NCI-H2107 treated with DMSO at 0.1 percent for 48 hours (cell line): Measurements from ENCODE around the gene CDH5.
A peak's percentile ranks its signal among the peaks of the same experiment; 100 is the strongest.

Experiments used
- DNase-seq: peaks from one replicate; lab custom pipeline; 2025; ENCODE audit not compliant: unreplicated experiment; lab: John Stamatoyannopoulos, UW

The CDH5 gene

GRCh38 chr16:66354034-66354909 is 12.2 kb upstream of the CDH5 start:
- DNase-seq, result no peak

DNA sequence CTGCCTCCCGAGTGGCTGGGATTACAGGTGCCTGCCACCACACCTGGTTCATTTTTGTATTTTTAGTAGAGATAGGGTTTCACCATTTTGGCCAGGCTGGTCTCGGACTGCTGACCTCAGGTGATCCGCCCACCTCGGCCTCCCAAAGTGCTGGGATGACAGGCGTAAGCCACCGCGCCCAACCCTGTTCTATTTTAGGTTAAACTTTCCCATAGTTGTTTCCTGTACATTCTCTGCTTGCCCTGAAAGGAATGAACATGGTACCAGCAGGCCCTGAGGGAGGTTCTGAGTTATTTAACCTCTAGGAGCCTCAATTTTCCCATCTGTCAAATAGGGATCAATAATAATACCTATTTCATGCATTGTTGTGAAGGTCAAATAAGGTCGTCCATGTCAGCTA is 11.0 kb upstream of the CDH5 start:
- DNase-seq, result no peak

DNA sequence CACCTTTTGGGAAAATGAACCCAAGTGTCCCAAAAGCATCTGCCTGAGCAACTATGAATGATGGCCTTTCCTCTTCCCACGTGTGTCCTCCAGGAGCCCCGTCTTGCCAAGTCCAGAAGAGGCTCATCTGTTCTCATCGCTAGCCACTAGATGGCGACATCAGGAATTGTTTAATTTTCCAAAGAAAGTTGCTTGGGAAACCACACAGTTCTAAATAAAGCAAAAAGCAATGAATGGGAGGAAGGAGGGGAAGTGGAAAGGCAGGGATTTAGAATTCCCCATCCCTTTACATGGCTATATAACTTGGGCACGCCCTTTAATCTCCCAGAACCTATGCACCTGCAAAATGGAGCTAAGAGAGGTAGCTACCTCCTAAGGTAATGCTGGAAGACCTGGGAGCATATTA is 9.0 kb upstream of the CDH5 start:
- DNase-seq, result peak; percentile 21

DNA sequence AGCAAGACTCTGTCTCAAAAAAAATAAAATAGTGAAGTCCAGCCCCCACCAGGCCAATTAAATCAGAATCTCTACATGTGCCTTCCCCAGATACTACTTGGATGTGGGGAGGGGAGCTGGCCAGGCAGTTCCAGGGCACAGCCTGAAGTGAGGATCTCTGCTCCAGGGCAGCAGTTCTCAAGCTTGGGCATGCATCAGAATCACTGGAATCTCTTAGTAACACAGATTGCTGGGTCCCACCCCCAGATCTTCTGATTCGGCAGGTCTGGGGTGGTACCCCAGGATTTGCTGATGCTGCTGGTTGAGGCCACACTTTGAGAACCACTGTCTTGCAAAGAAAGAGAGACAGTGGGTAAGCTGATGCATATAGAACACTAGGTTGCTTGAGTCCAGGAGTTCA is 8.3 kb upstream of the CDH5 start:
- no peak for DNase-seq

DNA sequence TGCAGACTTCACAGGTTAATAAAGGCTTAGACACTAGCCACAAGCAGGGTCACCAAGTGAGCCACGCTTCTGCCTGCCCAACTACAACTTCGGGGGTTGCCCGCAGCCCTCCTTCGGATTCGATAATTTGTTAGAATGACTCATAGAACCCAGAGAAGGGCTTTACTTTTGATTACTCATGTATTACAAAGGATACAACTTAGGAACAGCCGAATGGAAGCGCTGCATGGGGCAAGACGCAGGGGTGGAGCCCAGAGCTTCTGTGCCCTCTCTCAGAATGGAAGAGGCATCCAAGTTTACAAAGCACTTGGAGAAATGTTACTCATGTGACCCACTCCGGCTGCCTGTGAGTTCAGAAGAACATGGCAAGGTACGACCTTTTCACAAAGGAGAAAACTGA is 7.5 kb upstream of the CDH5 start:
- DNase-seq, result no peak

- no peak for DNase-seq
Observed at GRCh38 chr16:66359811-66360608, 6.5 kb upstream of the CDH5 start.

DNA sequence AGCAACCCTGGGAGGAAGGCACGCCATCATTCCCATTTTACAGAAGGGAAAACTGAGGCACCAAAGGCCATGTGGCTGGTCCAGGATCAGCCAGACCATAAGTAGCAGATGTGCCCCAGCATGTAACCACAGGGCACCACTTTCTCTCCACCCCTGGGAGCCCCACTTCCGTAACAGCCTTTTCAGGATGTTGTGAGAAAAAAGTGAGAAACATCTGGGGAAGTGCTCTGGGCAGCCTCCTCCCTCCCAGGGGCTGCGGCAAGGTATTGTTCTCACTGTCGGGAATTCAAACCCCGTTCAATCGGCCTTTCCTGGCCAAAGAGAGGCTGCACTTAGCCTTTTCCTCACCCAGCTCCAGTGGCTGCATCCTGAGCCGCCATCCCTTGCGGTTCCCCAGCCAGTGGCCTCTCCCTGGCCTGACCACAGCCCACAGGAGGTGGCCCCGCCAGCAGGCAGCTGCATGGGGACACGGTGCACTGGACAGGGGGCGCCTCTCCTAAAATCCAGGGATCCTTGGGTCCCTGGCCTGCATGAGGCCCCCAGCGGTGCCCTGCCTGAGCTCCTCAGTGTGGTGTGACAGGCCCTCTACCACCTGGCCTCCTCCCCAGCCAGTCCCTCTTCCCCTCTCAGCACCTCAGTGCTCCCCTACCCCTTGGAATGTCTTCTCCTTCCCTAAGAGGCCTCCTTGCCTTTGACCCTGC is 5.7 kb upstream of the CDH5 start:
- no peak for DNase-seq

- no peak for DNase-seq
Observed at GRCh38 chr16:66361604-66362135, 4.8 kb upstream of the CDH5 start.

DNA sequence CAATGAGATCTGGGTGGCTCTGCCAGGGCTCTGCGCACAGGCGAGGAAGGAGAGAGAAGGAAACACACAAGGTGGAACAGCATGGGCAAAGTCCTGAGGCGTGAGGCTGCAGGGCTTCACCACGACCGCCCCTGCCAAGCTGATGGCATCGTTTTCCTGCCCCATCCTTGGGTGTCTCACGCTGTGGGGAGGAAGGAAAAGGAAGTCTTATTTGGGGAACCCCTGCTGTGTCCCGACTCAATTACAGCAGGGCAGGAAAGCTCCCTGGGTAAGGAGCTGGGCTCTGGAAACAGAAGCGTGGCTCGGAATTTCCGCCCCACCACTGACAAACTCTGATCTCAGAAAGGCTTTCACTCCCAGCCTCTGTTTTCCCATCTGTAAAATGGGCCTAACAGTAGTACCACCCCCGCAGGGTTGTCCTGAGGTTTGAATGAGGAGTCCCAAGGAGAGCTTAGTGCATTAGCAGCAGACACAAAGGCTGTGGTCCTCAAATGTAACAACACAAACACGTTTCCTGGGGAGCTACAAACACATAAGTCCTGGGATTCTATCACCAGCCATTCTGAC is 3.2 kb upstream of the CDH5 start:
- DNase-seq, result no peak

DNA sequence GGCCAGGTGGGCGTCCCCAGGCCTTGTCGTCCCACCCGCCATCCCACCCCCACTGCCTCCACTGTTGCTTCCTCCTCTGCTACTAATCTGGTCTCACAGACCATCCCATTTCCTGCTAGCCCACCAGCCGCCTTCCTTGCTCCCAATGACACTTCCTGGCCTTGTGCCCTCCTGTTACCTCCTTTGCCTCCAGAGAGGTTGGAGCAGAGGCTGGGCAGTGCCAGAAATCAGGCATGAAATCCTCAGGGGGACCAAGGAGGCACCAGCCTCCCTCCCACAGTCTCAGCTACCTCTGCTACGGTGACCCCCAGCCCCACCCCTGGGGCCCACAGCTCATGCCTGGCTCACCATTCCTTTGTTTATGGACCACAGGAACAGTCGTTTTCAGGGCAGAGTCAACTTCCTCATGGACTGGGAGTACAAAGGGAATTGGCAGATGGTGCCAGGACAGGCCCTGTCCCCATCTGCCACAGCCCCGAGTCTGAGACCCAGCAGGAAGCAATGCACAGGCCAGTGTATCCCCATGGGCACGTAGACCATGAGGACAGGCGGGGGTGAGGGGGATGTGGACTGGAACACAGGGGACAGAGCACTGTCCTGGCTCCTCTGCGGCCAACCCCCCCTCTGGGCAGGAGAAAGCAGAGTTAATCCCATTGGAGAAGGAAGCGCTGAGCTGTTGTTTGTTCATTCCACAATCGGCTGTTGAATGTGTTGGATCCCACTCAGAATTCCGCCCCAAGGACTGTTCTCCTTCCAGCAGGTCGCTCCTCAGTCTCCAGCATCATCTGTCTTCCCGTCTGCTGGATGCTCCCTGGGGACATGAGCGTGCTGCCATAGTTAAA is 2.2 kb upstream of the CDH5 start:
- no peak for DNase-seq

DNA sequence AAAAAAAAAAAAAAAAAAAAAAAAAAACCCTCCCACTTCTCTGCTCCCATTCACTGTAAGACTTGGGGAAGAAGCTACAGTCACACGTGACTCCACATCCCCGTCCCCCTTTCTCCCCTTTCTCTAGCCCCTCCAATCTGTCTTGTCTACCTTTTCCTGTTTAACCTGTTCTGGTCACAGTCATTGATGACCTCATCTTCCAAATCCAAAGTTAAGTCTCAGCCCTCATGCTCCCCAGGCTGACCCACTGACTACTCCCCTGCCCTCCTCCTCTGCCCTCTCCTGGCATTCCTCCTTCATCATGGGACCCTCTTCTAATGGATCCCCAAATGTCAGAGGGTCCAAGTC is 1.6 kb upstream of the CDH5 start:
- no peak for DNase-seq

DNA sequence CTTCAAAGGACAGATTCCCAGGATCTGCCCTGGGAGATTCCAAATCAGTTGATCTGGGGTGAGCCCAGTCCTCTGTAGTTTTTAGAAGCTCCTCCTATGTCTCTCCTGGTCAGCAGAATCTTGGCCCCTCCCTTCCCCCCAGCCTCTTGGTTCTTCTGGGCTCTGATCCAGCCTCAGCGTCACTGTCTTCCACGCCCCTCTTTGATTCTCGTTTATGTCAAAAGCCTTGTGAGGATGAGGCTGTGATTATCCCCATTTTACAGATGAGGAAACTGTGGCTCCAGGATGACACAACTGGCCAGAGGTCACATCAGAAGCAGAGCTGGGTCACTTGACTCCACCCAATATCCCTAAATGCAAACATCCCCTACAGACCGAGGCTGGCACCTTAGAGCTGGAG is 840 bp upstream of the CDH5 start:
- no peak for DNase-seq

DNA sequence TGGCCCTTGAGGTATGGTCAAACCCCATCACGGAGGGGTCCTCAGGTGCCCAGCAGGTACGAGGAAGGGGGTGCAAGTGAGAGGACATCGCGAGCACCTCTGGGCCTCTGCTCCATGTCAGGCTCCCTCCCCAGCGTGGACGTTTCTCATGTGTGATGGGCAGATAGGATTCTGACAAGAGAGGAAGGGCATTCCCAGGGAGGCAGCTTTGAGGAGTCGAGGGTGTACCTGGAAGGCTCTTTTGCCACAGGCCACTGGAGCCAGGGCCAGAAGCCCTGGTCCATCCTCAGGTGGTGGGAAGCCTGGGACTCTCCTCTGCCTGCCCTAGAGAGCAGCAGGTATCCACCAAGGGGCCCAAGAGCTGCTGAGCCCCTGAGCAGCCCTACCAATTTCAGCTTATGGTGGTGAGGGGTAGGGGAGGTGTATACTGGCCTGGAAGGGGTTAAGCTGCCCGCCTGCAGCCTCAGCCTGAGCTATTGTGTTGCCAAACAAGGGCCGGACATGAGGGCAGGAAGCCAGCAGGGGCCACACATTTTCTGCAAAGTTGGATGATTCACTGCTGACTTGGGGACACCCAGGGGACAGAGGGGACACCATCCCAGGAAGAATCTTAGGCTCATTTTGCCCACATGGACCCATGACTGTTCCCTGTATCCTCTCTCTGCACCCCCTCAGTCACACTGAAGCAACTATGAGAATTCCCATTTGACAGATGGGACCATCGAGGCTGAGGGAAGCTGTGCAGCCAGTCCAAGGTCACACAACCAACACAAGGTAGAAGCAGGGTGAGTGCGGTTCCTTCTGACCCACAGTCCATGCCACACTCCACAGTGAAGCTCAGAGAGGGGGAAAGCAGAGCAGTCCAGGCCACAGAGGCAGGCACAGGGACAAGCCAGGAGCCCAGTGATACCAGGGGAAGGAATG is 1.7 kb downstream of the CDH5 start:
- no peak for DNase-seq

GRCh38 chr16:66369055-66369592 is 2.6 kb downstream of the CDH5 start:
- no peak for DNase-seq

GRCh38 chr16:66370786-66371684 is 4.5 kb downstream of the CDH5 start:
- no peak for DNase-seq

- no peak for DNase-seq
Observed at GRCh38 chr16:66372078-66372897, 5.8 kb downstream of the CDH5 start.

DNA sequence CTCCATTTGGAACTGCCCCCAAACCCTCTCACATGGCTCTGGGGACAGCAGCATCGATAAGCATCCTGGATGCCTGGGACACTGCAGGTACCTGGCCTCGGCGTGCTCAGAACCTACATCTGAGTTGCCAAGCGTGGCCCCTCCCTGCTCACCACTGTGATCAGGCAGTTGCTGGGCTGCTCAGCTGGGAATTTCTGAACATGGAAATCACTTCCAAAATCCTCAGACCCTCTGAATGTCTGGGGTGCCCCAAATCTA is 6.3 kb downstream of the CDH5 start:
- no peak for DNase-seq
